AML-193 (cell line): ENCODE measurements around the gene IPO4.

ENCODE experiments used
- DNase-seq, 2 experiments: peaks; one replicate each; lab custom pipeline; 2025; lab: John Stamatoyannopoulos, UW

Gene IPO4

DNA sequence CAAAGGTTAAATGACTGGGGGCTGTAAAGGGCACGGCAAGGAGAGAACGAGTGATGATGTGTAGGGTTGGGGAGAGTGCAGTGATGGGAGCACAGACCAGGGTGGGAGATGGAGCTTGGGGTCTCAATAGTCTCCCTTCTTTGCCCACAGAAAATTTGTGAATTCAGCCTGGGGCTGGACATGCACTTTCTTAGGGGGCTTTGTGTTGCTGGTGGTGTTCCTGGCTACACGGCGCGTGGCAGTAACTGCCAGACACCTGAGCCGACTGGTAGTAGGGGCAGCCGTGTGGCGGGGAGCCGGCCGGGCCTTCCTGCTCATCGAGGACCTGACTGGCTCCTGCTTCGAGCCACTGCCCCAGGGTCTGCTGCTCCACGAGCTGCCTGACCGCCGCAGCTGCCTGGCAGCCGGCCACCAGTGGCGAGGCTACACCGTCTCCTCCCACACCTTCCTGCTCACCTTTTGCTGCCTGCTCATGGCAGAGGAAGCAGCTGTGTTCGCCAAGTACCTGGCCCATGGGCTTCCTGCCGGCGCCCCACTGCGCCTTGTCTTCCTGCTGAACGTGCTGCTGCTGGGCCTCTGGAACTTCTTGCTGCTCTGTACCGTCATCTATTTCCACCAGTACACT, 56.4 kb downstream of the IPO4 start:
- no peak for DNase-seq

- no peak for DNase-seq
Observed at GRCh38 chr14:24131549-24131966, 57.1 kb downstream of the IPO4 start.

DNA sequence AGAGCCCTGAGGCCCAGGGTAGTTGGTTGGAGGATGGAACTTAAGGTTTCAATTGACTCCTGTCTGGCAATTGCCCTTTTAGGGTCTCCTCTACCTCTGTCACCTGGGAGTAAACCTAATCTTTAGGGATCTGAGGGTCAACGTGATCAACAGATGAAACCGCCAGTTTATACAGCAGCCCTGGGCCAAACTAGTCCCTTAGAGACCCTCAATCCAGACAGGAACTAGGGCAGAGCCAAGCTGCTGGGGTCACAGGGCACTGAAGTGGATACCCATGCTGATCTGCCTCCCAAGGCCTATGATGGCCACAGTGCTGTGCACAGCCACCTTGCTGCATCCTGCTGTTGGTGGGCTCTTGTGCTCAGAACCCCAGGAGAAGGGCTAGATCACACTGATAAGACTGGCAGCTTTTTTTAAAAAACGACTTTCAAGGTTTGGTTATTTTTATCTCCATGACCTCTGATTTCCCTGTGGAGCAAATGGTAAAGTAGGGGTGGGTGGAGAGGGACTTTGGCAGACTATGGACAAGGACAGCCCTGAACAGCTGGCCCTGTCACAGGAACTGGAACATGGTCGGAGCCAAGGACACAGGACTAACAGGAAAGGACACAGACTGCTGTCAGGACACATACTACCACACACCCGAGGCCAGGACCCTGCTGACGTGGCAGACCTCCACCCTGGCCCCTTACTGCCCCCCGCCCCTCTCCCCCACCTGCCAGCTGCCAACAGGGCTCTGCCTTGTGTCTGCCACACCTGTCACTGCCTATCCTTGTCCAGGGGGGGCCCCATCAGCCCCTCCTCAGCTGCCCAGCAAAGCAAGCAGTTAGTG, 57.7 kb downstream of the IPO4 start:
- DNase-seq, result no peak

DNA sequence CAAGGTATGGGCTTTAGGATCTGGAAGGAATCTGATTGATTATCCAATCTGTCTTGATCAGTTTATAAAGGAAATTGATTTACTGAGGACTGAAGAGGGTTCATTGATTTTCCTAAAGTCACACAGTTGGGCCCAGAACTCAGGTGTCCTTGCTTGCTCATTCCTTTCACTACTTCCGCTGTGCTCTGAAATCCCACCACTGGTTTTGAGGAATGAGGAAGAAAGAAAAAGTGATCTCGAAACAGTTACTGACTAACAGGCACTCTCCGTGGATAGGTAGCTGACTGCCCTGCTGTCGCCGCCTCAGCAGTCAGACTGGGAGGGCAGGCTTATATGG, 58.3 kb downstream of the IPO4 start, which contains the start of gene FITM1:
Gene FITM1, plus strand, starts transcription at position 280 of the 337 bp plus-strand sequence. CDS start 905 bp downstream, outside the sequence.
- no peak for DNase-seq
